Inflammatory macrophage treated with lipopolysaccharide for 1 hour (primary cell): ENCODE data around the gene SPTBN4.
"Not testable (repeated sequence)": the region's sequence is repeated elsewhere in the genome, so short reads cannot be mapped to it uniquely, and the experiment has no call there.

Experiments
- DNase-seq, 2 donors: peaks; one replicate each; pipeline ENCODE4 v3.0.0-alpha.2; 2020 to 2022

SPTBN4 gene

GRCh38 chr19:40466985-40467734 is at the start of gene SPTBN4:
Gene SPTBN4, plus strand, starts transcription at chr19:40467001. Its CDS starts 5,621 bp downstream, at chr19:40472622.
- no peak for DNase-seq

- DNase-seq: no peak
Observed at GRCh38 chr19:40417643-40417981, 49.2 kb upstream of the SPTBN4 start.

DNA sequence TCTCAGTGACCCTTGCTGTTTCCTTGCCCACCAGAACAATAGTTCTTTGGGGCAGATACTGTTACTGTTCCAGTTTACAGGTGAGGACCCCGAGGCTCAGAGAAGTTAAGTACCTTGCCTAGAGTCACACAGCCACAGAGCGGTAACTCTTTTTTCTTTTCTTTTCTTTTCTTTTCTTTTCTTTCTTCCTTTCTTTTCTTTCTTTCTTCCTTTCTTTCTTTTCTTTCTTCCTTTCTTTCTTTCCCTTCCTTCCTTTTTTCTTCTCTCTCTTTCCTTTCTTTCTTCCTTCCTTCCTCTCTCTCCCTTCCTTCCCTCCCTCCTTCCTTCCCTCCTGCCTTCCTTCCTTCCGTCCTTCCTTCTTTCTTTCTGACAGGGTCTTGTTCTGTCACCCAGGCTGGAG is 48.8 kb upstream of the SPTBN4 start:
- DNase-seq: no peak

GRCh38 chr19:40419066-40419612 is 47.7 kb upstream of the SPTBN4 start:
- no peak for DNase-seq

GRCh38 chr19:40419780-40420179 is 47.0 kb upstream of the SPTBN4 start:
- DNase-seq: no peak

- DNase-seq: no peak
Observed at GRCh38 chr19:40420451-40420765, 46.4 kb upstream of the SPTBN4 start.

DNA sequence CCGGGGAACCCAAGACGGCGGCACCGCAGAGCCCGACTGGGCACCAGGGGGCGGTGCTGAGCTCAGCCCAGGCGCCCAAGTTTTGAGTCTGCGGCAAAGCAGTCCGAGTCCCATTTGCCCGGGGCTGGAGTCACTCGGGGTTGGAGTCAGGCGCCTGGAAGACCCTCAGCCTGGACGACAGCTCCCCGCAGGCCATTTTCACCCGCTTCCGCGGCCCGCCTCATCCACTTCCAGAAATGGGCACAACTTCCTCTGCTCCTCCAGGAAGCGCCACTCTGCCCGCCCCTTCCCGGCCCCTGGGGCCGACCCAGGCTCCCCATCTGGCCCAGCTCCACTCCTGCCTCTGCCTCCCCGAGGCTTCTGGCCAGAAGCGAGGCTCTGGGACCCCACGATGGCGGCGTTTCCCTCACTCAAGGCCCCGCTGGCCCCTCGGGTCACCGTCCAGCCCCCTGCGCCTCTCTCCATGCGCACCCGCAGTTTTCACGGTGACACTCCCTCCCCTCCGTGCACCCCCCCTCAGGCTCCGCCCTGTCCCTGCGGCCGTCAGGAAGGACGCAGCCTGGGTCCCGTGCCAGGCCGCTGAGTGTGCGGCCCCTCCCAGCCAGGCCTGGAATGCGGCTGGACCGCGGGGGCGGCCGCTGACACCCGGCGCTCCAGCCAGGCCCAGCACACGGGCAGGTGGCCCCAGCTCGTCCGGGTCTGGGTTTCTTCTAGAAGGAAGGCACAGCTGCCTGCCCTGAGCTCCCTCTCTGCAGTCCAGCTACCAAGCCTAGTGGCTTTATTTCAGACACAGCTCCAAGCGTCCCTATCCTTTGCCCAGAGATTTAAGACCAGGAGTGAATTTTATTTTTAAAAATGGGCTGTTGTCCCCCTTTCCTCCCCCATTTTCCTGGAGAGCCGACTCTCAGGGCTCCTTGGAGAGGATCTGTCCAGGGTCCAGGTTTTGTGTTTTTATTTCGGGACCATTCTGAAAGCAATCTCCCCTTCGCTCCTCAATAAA is 45.7 kb upstream of the SPTBN4 start:
- peak; percentile 74 to 75 for DNase-seq

DNA sequence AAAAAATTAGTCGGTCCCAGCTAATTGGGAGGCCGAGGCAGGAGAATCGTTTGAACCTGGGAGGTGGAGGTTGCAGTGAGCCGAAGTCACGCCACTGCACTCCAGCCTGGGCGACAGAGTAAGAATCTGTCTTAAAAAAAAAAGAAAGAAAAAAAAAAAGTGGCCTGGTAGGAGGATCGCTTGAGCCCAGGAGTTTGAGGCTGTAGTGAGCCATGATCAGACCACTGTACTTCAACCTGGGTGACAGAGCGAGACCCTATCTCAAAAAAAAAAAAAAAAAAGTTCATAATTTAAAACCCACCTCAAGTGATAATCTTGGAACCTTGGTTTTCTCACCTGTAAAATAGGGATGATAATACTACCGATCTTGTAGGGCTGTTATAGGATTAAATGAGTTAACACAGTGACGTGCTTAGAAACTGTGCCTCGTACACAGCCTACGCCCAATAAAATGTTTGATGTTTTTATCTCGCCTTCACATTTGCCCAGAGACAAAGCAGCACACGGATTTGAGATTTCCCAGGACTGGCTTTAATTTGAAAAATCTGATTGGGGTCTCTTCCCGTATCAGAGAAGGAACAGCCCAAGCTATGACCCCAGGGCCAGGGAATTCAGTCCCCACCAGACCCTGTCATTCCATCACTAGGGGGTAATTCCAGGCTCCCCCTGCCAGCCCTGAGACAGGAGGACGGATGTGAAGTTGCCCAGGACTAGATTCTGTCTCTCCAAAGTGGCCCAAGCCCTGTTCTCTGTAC is 44.6 kb upstream of the SPTBN4 start:
- no peak for DNase-seq

GRCh38 chr19:40422748-40423566 is 43.8 kb upstream of the SPTBN4 start:
- no peak for DNase-seq

DNA sequence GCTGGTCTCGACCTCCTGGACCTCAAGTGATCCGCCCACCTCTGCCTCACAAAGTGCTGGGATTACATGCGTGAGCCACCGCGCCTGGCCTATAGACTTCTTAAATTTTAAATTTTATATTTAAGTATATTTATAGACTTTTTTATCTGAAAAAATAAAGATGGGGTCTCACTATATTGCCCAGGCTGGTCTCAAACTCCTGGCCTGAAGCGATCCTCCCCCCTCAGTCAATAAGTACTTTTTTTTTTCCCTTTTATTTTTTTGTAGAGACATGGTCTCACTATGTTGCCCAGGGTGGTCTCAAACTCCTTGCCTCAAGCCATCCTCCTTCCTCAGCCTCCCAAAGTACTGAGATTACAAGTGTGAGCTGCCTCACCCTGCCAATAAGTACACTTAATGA is 42.9 kb upstream of the SPTBN4 start:
- no peak for DNase-seq

DNA sequence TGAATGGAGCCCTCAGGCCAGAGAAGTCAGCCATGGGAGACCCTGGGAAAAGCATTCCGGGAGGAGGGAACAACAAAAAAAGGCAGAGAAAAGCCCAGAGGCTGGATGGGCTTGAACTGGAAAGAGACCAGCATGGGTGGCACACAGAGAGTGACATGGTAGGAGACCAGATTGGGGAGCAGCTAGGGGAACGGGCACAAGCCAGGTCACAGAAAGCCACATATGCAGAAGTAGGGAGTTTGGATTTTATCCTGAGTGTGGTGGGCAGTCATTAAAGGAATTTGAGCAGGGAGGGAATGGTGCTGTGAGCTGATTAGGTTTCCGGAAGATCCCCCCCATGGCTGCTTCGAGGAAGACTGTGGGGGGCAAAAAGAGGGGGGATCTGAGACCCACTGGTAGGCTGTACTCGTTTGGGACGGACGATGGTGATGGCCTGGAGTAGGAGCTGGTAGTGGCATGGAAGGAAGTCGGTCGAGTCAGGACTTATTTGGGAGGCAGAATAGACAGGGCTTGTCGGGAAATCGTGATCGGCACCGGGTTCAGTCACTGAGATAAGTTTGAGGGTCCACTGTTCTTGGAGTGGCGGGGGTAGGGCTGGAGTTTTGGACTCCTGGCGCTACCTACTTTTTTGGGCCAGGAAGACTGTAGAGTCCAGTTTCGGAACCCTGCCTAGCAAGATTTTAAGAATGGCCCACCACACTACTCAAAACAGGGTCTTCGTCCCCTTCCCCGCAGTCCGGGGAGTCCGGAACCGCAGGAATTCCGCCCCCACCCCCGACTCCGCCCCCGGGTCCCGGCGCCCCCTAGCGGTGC is 42.0 kb upstream of the SPTBN4 start:
- DNase-seq: no peak

- peak; percentile 100 for DNase-seq
Observed at GRCh38 chr19:40425450-40426287, 41.1 kb upstream of the SPTBN4 start, which contains the start of gene SERTAD1. Gene SERTAD1, minus strand, starts transcription at chr19:40425992. Its CDS starts 2,446 bp downstream, at chr19:40423546.

DNA sequence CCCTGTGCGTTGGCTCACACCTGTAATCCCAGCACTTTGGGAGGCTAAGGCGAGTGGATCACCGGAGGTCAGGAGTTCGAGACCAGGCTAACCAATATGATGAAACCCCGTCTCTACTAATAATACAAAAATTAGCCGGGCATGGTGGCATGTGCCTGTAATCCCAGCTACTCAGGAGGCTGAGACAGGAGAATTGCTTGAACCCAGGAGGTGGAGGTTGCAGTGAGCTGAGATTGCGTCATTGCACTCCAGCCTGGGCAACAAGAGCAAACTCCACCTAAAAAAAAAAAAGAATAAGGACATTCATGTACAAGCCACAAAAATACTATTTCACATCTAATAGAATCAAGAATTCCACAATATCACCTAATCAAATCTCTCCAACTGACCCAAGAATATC is 38.6 kb upstream of the SPTBN4 start:
- not testable (repeated sequence) for DNase-seq

DNA sequence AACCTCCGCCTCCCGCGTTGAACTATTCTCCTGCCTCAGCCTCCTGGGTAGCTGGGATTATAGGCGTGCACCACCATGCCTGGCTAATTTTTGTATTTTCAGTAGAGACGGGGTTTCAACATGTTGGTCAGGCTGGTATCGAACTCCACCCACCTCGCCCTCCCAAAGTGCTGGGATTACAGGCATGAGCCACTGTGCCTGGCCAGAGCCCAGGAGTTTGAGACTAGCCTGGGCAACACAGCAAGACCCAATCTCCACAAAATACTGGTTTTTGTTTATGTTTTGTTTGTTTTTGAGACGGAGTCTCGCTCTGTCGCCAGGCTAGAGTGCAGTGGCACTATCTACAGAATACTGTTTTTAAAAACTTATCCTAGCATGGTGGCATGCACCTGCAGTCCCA is 36.6 kb upstream of the SPTBN4 start:
- not testable (repeated sequence) for DNase-seq

GRCh38 chr19:40431698-40432097 is 35.1 kb upstream of the SPTBN4 start:
- no peak for DNase-seq

- DNase-seq: not testable (repeated sequence)
Observed at GRCh38 chr19:40432760-40433159, 34.0 kb upstream of the SPTBN4 start.

DNA sequence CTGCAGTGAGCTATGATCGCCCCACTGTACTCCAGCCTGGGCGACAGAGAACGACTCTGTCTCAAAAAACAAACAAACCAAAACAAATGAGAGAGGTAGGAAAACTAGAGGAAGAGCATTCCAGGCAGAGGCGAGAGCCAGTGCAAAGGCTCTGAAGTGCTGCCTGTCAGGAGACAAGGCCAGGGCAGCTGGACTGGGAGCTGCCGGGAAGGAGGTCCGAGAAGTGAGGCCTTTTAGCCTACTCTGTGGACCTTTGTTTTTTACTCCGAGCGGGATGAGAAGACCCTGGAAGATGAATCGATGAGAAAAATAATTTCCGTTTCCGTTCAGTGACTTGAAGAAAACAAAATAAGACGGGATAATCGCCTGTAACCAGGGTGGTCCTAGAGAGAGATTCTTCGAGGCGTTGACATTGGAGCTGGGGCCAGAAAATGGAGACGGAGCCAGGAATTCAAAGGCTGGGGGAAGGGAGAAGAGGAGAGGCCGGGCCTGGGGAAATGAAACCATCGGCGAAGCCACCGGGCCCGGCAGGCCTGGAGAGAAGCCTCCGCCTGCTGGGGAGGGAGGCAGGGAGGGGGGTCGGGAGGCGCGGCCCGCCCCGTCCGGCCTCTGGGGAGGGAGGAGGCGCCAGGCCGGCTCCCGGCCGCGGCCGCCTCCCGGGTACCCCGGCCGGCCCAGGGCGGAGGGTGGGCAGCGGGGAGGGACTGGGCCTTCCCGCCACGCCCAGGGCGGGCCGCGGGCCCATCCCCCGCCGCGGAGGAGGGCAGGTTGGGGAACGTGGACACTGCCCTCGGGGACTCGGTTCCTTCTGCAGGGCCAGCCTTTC is 33.2 kb upstream of the SPTBN4 start:
- DNase-seq: peak; percentile 87 to 88

GRCh38 chr19:40438284-40438683 is 28.5 kb upstream of the SPTBN4 start:
- no peak for DNase-seq

- DNase-seq: no peak
Observed at GRCh38 chr19:40441719-40442253, 25.0 kb upstream of the SPTBN4 start.
